Measurements from ENCODE around the gene CDC20B. TPM values are rescaled to one million over a fixed set of nuclear protein-coding genes. Genes with fewer than 3 reads are reported as not detected.

The CDC20B gene
- total and polyA plus RNA-seq, 2 experiments from 2014 or later, result not detected

DNA sequence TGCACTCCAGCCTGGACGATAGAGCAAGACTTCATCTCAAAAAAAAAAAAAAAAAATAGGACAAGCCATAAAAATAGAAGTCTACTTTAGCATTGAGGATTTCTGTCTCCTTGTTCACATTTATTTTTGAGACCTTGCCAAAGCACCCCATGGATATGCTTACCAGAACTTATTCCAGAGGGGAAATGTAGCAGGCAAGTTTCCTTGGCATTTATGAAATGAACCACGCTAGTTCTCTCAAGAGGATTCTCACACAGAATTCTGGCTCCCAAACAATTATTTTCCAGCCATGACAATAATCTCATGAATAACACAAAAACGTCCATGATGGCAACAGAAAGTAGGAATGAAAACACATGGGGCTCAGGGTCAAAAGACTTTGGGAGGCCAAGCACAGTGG lies 36.5 kb downstream of the CDC20B start:
- Histone ChIP-seq H3K4me2 (no peak overlapping the region), H3K36me3 (ENCODE audit: insufficient read depth) (no peaks in the 10 kb centered on the region), H3K9me2 (ENCODE audit: insufficient read depth) (peaks cover 9% of the 10 kb centered on the region; the same call in 1 of the 2 replicates), H2AFZ (no peak overlapping the region), H4K20me1 (replicated peaks; ENCODE audit: insufficient read depth) (no peaks in the 10 kb centered on the region), H3K4me3 (no peak overlapping the region), H3K4me1 (ENCODE audit: insufficient read depth) (no peaks in the 10 kb centered on the region), H3K27me3 (ENCODE audit: insufficient read depth) (no peaks in the 10 kb centered on the region), H3K27ac (ENCODE audit: low read depth) (no peak overlapping the region), H3F3A (replicated peaks; ENCODE audit: low read depth) (no peaks in the 10 kb centered on the region), H3K79me2 (replicated peaks; ENCODE audit: insufficient read depth) (no peaks in the 10 kb centered on the region)
- no peak for ATAC-seq
- DNase-seq (ENCODE audit: low spot score), result no peak
- H3K4me1 Mint-ChIP-seq, result no peaks in the 10 kb centered on the region
- H3K27ac Mint-ChIP-seq, result no peak overlapping the region
- H3K36me3 Mint-ChIP-seq (ENCODE audit: low read depth), result no peaks in the 10 kb centered on the region
- no peaks in the 10 kb centered on the region for H3K27me3 Mint-ChIP-seq (ENCODE audit: insufficient read depth, low read depth, poor library complexity)
- TF ChIP-seq, protein P1, sequence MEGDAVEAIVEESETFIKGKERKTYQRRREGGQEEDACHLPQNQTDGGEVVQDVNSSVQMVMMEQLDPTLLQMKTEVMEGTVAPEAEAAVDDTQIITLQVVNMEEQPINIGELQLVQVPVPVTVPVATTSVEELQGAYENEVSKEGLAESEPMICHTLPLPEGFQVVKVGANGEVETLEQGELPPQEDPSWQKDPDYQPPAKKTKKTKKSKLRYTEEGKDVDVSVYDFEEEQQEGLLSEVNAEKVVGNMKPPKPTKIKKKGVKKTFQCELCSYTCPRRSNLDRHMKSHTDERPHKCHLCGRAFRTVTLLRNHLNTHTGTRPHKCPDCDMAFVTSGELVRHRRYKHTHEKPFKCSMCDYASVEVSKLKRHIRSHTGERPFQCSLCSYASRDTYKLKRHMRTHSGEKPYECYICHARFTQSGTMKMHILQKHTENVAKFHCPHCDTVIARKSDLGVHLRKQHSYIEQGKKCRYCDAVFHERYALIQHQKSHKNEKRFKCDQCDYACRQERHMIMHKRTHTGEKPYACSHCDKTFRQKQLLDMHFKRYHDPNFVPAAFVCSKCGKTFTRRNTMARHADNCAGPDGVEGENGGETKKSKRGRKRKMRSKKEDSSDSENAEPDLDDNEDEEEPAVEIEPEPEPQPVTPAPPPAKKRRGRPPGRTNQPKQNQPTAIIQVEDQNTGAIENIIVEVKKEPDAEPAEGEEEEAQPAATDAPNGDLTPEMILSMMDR (conservative IDR thresholded peaks at IDR 0.05; ENCODE audit: low read depth in 2 of 2), result no peak
- no peak for TF ChIP-seq ZNF114 (CRISPR knock-in tag; IDR thresholded peaks at IDR 0.05)
- TF ChIP-seq ZNF331 (CRISPR knock-in tag; IDR thresholded peaks at IDR 0.05; ENCODE audit: low read depth), result no peak
- TF ChIP-seq, protein P2, sequence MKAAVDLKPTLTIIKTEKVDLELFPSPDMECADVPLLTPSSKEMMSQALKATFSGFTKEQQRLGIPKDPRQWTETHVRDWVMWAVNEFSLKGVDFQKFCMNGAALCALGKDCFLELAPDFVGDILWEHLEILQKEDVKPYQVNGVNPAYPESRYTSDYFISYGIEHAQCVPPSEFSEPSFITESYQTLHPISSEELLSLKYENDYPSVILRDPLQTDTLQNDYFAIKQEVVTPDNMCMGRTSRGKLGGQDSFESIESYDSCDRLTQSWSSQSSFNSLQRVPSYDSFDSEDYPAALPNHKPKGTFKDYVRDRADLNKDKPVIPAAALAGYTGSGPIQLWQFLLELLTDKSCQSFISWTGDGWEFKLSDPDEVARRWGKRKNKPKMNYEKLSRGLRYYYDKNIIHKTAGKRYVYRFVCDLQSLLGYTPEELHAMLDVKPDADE (IDR thresholded peaks at IDR 0.05), result no peak
- TF ChIP-seq JUNB (IDR thresholded peaks at IDR 0.05; ENCODE audit: unreplicated experiment), result no peak
- no peak for TF ChIP-seq EZH2 (IDR thresholded peaks at IDR 0.05; ENCODE audit: low read depth, unreplicated experiment)
- no peak for TF ChIP-seq POLR2AphosphoS5 (IDR thresholded peaks at IDR 0.05; ENCODE audit: low read depth)
- no peak for TF ChIP-seq NANOG (IDR thresholded peaks at IDR 0.05; ENCODE audit: borderline replicate concordance)
- H3K4me3 Mint-ChIP-seq, result no peak overlapping the region
- H3K9me3 Mint-ChIP-seq, result no peaks in the 10 kb centered on the region; the same call in 2 of the 3 replicates

DNA sequence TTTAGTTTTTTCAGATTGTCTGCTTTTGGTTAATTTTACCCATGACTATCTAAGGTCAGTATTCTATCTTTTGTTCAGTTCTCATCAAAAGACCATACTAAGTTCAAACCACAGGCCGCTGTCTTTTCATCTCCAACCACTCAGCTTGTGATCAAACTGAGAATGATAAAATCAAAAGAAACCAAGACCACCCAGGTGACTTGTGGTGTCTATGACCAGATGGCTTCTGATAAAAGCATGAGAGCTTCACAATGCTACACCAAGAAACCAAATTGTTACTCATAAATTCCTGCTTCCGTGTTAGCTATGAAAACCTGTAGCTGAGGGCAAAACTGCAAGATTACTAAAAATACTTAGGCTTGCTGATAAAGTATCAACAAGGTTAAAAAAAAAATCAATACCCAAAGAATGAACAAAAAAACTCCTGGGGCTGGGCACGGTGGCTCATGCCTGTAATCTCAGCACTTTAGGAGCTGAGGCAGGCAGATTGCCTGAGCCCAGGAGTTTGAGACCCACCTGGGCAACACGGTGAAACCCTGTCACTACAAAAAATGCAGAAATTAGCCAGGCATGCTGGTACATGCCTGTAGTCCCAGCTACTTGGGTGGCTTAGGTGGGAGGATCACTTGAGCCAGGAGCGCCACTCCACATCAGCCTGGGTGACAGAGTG lies 38.8 kb downstream of the CDC20B start:
- Histone ChIP-seq H3K36me3 (ENCODE audit: insufficient read depth) (no peaks in the 10 kb centered on the region), H3F3A (replicated peaks; ENCODE audit: low read depth) (no peaks in the 10 kb centered on the region), H3K4me1 (ENCODE audit: insufficient read depth) (no peaks in the 10 kb centered on the region), H3K4me2 (no peak overlapping the region), H3K4me3 (no peak overlapping the region), H2AFZ (no peak overlapping the region; the same call in 1 of the 2 replicates), H3K9me2 (ENCODE audit: insufficient read depth) (peaks cover 9% of the 10 kb centered on the region; the same call in 1 of the 2 replicates), H3K27me3 (ENCODE audit: insufficient read depth) (no peaks in the 10 kb centered on the region), H4K20me1 (replicated peaks; ENCODE audit: insufficient read depth) (no peaks in the 10 kb centered on the region), H3K27ac (ENCODE audit: low read depth) (no peak overlapping the region), H3K79me2 (replicated peaks; ENCODE audit: insufficient read depth) (no peaks in the 10 kb centered on the region)
- peaks cover 5% of the 10 kb centered on the region; the same call in 2 of the 3 replicates for H3K9me3 Mint-ChIP-seq
- no peak for ATAC-seq
- no peak for TF ChIP-seq CREB1 (CRISPR knock-in tag; IDR thresholded peaks at IDR 0.05; ENCODE audit: low read depth)
- no peak for TF ChIP-seq EZH2phosphoT487 (IDR thresholded peaks at IDR 0.05; ENCODE audit: unreplicated experiment)
- TF ChIP-seq, protein P2 (IDR thresholded peaks at IDR 0.05), result no peak
- TF ChIP-seq NANOG (IDR thresholded peaks at IDR 0.05; ENCODE audit: borderline replicate concordance), result no peak
- TF ChIP-seq JUNB (IDR thresholded peaks at IDR 0.05; ENCODE audit: unreplicated experiment), result no peak
- no peak for TF ChIP-seq EZH2 (IDR thresholded peaks at IDR 0.05; ENCODE audit: low read depth, unreplicated experiment)
- no peak for TF ChIP-seq POLR2AphosphoS5 (IDR thresholded peaks at IDR 0.05; ENCODE audit: low read depth)
- no peak for TF ChIP-seq STAT1 (IDR thresholded peaks at IDR 0.05; ENCODE audit: unreplicated experiment)
- no peak for TF ChIP-seq ZNF114 (CRISPR knock-in tag; IDR thresholded peaks at IDR 0.05)
- TF ChIP-seq, protein P3, sequence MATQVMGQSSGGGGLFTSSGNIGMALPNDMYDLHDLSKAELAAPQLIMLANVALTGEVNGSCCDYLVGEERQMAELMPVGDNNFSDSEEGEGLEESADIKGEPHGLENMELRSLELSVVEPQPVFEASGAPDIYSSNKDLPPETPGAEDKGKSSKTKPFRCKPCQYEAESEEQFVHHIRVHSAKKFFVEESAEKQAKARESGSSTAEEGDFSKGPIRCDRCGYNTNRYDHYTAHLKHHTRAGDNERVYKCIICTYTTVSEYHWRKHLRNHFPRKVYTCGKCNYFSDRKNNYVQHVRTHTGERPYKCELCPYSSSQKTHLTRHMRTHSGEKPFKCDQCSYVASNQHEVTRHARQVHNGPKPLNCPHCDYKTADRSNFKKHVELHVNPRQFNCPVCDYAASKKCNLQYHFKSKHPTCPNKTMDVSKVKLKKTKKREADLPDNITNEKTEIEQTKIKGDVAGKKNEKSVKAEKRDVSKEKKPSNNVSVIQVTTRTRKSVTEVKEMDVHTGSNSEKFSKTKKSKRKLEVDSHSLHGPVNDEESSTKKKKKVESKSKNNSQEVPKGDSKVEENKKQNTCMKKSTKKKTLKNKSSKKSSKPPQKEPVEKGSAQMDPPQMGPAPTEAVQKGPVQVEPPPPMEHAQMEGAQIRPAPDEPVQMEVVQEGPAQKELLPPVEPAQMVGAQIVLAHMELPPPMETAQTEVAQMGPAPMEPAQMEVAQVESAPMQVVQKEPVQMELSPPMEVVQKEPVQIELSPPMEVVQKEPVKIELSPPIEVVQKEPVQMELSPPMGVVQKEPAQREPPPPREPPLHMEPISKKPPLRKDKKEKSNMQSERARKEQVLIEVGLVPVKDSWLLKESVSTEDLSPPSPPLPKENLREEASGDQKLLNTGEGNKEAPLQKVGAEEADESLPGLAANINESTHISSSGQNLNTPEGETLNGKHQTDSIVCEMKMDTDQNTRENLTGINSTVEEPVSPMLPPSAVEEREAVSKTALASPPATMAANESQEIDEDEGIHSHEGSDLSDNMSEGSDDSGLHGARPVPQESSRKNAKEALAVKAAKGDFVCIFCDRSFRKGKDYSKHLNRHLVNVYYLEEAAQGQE (IDR thresholded peaks at IDR 0.05; ENCODE audit: unreplicated experiment), result no peak
- TF ChIP-seq, protein P1 (conservative IDR thresholded peaks at IDR 0.05; ENCODE audit: low read depth in 2 of 2), result no peak
- TF ChIP-seq ZNF331 (CRISPR knock-in tag; IDR thresholded peaks at IDR 0.05; ENCODE audit: low read depth), result no peak
- no peaks in the 10 kb centered on the region for H3K4me1 Mint-ChIP-seq
- peaks cover 2% of the 10 kb centered on the region for H3K27me3 Mint-ChIP-seq (ENCODE audit: insufficient read depth, low read depth, poor library complexity)
- H3K4me3 Mint-ChIP-seq, result no peak overlapping the region
- peak overlapping the region; percentile 47; the same call in 1 of the 2 replicates for H3K27ac Mint-ChIP-seq
- no peaks in the 10 kb centered on the region for H3K36me3 Mint-ChIP-seq (ENCODE audit: low read depth)
- no peak for DNase-seq (ENCODE audit: low spot score)
